Subcutaneous adipose tissue (tissue), 4 donors: Measurements from ENCODE around the gene PANX2. TPM values are rescaled to one million over a fixed set of nuclear protein-coding genes. Genes with fewer than 3 reads are reported as not detected.

Experiments used
- total RNA-seq, 4 donors: library from RNA; depleted of rRNA; stranded (reverse); fragments of >200 nt; gene quantifications; one replicate each; pipeline ENCODE4 v1.1.0, GENCODE V29; 2016
- TF ChIP-seq, protein P1 (sequence below): fragments of 450-650 bp; IDR thresholded peaks from one replicate; pipeline ENCODE4 v1.5.1; 2016; ENCODE audit warnings: low read depth, mild to moderate bottlenecking, control low read depth, antibody characterized with exemption, moderate library complexity

PANX2 gene
- total RNA-seq, 4 donors from 2014 or later = 0.44 TPM; not detected in 3

DNA sequence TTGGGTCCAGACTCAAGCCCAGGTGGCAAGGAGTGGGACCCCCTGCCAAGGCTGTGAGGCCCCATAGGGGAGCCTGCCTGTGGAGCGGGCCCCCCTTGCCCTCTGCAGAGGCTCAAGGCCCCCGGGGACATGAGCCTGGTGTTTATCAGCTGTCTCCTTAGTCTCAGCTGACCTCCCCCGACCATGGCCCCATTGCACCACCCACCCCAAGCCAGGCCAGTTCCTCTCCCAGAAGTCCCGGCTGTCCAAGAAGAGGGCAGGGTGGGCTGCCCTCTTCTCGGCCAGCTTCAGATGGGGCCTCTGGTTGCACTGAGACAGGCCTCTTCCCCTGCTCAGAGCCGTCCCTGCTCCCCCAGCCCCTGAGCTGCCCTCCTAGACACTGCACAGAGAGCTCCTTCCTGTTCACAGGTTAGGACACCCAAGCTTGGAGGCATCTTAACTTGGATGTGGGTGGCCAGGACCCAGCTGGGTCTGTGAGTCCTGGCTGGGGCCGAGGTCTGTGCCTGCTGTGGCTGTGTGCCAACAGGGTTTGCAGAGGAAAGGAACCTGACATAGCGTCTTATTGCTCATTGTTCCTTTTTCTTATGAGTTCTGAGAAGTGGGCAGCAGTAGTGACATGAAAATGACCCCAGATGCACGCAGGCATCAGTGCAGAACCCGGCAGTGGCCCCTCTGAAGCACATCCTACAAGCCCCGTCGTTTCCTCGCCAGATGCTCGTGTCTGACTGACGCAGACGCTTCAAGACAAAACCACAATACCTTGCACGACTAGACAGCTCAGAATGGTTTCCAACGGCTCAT is 20.6 kb downstream of the PANX2 start:
- TF ChIP-seq, protein P1, sequence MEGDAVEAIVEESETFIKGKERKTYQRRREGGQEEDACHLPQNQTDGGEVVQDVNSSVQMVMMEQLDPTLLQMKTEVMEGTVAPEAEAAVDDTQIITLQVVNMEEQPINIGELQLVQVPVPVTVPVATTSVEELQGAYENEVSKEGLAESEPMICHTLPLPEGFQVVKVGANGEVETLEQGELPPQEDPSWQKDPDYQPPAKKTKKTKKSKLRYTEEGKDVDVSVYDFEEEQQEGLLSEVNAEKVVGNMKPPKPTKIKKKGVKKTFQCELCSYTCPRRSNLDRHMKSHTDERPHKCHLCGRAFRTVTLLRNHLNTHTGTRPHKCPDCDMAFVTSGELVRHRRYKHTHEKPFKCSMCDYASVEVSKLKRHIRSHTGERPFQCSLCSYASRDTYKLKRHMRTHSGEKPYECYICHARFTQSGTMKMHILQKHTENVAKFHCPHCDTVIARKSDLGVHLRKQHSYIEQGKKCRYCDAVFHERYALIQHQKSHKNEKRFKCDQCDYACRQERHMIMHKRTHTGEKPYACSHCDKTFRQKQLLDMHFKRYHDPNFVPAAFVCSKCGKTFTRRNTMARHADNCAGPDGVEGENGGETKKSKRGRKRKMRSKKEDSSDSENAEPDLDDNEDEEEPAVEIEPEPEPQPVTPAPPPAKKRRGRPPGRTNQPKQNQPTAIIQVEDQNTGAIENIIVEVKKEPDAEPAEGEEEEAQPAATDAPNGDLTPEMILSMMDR = no peak

DNA sequence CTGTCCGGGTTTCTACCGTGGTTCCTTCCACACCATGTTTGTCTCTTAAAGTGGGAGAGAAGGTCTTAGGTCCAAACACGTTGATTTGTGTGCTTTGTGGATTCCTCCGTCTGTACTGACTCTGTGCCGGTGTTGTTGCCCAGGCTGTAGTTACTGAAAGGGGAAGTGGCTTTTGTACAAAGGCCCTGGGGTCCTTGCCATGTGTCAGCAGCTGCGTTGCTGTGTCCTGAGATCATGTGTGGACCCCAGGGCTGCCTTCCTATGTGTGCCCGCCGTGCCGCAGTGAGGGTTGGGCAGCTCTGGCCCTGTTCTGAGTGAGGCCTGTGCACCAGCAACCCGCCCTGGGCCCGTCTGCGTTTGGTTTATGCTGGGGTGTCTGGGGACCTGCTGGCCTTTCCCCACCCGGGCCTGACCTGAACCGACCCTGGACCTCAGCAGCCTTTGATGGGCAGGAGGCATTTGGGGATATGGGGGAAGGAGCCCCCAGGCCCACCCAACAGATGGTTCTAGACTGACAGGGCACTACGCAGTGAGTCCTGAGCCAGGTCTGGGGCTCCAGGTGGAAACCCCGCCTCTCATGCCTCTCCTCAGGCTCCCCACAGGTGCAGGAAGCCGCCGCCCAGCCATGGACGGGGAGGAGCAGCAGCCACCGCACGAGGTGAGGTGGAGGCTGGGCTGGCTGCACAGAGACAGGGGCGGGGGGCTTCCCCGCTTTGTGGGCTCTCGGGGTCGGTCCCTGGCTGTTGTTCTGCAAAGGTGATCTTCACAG is 22.1 kb downstream of the PANX2 start:
- TF ChIP-seq, protein P1 = no peak

DNA sequence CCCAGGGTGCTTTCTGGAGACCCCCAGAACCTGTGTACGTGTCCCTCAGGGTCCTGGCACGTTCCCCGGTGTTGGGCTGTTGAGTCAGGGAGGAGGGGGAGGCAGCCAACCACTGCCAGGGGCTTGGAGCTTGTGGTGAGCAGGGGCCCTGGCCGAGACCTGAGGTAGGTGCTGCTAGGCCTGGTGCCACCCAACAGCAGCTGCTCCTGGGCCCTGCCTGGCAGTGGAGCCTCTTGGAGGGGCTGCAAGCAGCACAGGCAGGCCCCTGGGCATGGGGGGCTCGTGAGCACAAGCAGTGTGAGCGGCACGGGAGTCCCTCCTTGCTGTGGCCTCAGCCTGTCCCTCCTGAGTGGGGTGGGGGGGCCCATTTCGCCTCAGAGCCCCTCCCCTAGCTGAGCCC is 23.1 kb downstream of the PANX2 start:
- TF ChIP-seq, protein P1 = no peak

DNA sequence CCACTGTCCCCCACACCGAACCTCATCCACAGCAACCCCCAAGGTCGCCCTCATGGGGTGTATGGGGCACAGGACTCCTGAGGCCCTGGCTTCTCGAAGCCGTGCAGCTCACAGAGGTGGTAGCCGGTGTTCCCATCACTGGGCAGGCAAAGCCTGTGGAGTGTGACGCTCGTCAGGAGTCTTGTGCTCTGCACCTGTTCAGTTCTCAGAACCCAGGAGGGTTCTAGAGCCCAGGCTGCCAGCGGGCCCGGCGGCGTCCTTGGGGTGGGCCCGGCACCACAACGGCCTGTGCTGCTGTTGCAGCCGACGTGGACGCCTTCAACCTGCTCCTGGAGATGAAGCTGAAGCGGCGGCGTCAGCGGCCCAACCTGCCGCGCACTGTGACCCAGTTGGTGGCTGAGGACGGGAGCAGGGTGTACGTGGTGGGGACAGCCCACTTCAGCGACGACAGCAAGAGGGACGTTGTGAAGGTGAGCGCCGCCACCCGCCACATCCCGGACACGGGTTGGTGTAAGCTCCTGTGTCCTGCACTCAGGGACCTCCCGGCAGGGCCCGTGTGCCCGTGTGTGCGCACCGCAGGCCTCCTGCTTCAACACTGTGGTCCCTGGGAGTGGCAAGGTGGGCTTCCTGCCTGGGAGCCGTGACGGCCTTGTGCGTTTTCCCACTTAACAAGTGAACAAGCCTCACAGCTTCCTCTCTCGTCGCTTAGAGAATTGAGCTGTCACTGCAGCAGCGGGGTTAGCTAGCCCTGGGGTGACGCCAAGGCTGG is 23.7 kb downstream of the PANX2 start:
- TF ChIP-seq, protein P1 = no peak

DNA sequence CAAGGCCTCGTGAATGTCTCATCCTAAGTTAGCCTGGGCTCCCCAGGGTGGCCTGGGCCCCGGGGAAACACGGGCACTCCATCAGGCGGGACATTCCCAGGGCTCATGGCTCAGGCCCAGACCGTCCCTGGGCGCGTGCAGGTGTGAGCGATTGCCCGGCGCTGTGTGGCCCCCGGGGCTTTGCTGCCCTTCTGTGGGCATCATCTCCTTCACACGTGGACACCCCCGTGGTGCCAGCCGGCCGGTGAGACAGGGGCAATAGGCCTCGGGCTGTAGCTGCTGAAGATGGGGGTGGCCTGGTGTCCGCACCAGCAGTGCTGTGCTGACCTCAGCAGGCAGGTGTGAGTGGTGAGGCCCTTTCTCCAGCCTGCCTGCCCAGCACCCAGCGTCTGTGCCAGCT is 25.7 kb downstream of the PANX2 start:
- TF ChIP-seq, protein P1 = no peak

DNA sequence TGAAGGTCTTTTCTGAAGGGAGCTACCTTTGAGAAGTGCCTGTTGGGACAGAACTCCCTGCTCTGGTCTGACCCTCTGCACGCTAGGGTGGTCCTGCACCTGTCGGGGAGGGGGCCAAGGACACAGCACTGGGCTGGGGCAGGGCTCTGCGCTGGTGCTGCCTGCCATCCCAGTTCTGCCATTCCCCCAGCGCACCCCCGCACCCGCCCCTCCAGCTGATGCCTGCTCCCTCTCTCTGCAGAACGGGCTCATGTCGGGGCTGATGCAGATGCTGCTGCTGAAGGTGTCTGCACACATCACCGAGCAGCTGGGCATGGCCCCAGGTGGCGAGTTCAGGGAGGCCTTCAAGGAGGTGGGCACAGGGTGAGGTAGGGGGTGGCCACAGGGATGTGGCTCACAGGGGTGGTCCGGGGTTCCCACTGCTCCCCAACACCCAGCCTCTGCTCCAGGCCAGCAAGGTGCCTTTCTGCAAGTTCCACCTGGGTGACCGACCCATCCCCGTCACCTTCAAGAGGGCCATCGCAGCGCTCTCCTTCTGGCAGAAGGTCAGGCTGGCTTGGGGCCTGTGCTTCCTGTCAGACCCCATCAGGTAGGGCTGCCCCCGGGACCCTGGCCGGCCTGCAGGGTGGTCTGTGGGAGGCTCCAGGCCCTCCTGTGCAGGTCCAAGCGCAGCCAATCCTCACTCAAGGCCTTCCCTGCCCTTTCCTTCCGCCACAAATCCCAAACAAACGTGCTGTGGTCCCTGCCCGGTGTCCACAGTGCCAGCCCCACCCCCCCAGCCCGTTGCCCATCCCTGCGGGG is 26.7 kb downstream of the PANX2 start:
- TF ChIP-seq, protein P1 = no peak
